ENCODE data around the gene TMEM89. TPM values are rescaled to one million over a fixed set of nuclear protein-coding genes. Genes with fewer than 3 reads are reported as not detected.

The TMEM89 gene
- total RNA-seq, 1 donor from 2014 or later = not detected

- no peaks in the 10 kb centered on the region for H3K4me1 Mint-ChIP-seq (ENCODE audit: low read depth, unreplicated experiment)
- DNase-seq = no peak
- TF ChIP-seq, protein P1, sequence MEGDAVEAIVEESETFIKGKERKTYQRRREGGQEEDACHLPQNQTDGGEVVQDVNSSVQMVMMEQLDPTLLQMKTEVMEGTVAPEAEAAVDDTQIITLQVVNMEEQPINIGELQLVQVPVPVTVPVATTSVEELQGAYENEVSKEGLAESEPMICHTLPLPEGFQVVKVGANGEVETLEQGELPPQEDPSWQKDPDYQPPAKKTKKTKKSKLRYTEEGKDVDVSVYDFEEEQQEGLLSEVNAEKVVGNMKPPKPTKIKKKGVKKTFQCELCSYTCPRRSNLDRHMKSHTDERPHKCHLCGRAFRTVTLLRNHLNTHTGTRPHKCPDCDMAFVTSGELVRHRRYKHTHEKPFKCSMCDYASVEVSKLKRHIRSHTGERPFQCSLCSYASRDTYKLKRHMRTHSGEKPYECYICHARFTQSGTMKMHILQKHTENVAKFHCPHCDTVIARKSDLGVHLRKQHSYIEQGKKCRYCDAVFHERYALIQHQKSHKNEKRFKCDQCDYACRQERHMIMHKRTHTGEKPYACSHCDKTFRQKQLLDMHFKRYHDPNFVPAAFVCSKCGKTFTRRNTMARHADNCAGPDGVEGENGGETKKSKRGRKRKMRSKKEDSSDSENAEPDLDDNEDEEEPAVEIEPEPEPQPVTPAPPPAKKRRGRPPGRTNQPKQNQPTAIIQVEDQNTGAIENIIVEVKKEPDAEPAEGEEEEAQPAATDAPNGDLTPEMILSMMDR (IDR thresholded peaks at IDR 0.05; ENCODE audit: partially characterized antibody, unreplicated experiment) = no peak
- peaks cover 9% of the 10 kb centered on the region for H3K36me3 Mint-ChIP-seq (ENCODE audit: unreplicated experiment)
- peaks cover 10% of the 10 kb centered on the region for H3K27me3 Mint-ChIP-seq (ENCODE audit: unreplicated experiment)
- no peak overlapping the region for H3K4me3 Mint-ChIP-seq (ENCODE audit: unreplicated experiment)
- H3K9me3 Mint-ChIP-seq (ENCODE audit: unreplicated experiment) = peaks cover 18% of the 10 kb centered on the region
- no peak overlapping the region for H3K27ac Mint-ChIP-seq (ENCODE audit: unreplicated experiment)
These were observed 31.6 kb upstream of the TMEM89 start for GRCh38 chr3:48652923-48653715.

GRCh38 chr3:48651771-48652170 lies 30.2 kb upstream of the TMEM89 start:
- TF ChIP-seq, protein P1 (IDR thresholded peaks at IDR 0.05; ENCODE audit: partially characterized antibody, unreplicated experiment) = no peak
- H3K27me3 Mint-ChIP-seq (ENCODE audit: unreplicated experiment) = peaks cover 11% of the 10 kb centered on the region
- H3K27ac Mint-ChIP-seq (ENCODE audit: unreplicated experiment) = no peak overlapping the region
- H3K9me3 Mint-ChIP-seq (ENCODE audit: unreplicated experiment) = peaks cover 15% of the 10 kb centered on the region
- H3K36me3 Mint-ChIP-seq (ENCODE audit: unreplicated experiment) = peaks cover 4% of the 10 kb centered on the region
- no peak for DNase-seq
- H3K4me3 Mint-ChIP-seq (ENCODE audit: unreplicated experiment) = no peak overlapping the region
- no peaks in the 10 kb centered on the region for H3K4me1 Mint-ChIP-seq (ENCODE audit: low read depth, unreplicated experiment)

DNA sequence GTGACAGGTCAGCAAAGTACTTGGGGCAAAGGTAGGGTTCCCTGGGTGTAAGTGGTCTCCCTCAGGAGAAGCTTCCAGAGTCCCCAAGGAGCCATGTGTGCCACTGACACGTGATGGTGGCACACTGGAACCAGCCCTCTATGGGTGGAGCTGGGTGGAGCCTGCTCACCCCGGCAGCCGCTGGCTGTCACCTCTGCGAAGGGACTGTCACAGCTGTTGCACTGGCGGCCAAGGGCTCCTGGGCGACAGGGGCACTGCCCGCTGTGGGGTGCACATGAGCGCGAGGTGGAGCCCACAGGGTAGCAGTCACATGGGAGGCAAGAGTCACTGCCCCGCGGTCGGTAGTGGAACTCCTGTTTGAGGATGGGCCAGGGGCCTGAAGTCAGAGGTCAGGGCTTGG lies 29.2 kb upstream of the TMEM89 start:
- H3K27ac Mint-ChIP-seq (ENCODE audit: unreplicated experiment) = no peak overlapping the region
- no peak for DNase-seq
- H3K36me3 Mint-ChIP-seq (ENCODE audit: unreplicated experiment) = peaks cover 4% of the 10 kb centered on the region
- TF ChIP-seq, protein P1 (IDR thresholded peaks at IDR 0.05; ENCODE audit: partially characterized antibody, unreplicated experiment) = no peak
- H3K27me3 Mint-ChIP-seq (ENCODE audit: unreplicated experiment) = peaks cover 13% of the 10 kb centered on the region
- no peak overlapping the region for H3K4me3 Mint-ChIP-seq (ENCODE audit: unreplicated experiment)
- H3K4me1 Mint-ChIP-seq (ENCODE audit: low read depth, unreplicated experiment) = no peaks in the 10 kb centered on the region
- H3K9me3 Mint-ChIP-seq (ENCODE audit: unreplicated experiment) = peaks cover 15% of the 10 kb centered on the region

DNA sequence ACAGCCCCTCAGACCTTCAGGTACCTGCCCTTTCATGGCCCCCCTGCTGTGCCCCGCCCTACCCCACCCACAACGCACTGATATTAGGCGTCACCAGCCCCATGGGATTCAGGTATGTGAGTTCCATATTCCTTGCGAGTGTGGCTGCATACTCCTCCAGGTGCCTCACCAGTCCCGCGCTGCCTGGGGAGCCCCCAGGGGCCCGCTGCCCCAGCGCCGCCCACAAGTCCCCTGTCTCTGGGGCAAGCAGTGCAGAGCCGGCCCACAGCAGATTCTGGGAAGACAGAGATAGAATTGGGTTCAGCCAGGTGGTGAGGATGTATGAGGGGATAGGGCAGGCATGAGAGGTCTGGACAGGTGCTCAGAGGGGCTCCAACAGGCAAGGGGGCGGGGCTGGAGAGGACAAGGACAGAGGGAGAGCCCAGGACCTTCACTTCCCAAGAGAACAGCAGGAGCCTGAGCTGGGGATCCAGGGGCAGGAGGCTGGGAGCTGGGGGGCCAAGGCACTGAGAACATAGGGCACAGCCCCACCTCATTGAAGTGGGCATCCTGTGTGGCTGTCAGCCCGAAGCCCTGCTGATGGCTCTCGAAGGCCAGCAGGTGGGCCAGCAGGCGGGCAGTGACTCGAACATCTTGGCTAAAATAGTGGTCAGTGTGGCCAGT lies 26.8 kb upstream of the TMEM89 start:
- peaks cover 9% of the 10 kb centered on the region for H3K27me3 Mint-ChIP-seq (ENCODE audit: unreplicated experiment)
- H3K4me1 Mint-ChIP-seq (ENCODE audit: low read depth, unreplicated experiment) = peaks cover 1% of the 10 kb centered on the region
- H3K4me3 Mint-ChIP-seq (ENCODE audit: unreplicated experiment) = no peak overlapping the region
- DNase-seq = no peak
- H3K9me3 Mint-ChIP-seq (ENCODE audit: unreplicated experiment) = peaks cover 6% of the 10 kb centered on the region
- H3K27ac Mint-ChIP-seq (ENCODE audit: unreplicated experiment) = no peak overlapping the region
- peaks cover 9% of the 10 kb centered on the region for H3K36me3 Mint-ChIP-seq (ENCODE audit: unreplicated experiment)
- TF ChIP-seq, protein P1 (IDR thresholded peaks at IDR 0.05; ENCODE audit: partially characterized antibody, unreplicated experiment) = no peak

DNA sequence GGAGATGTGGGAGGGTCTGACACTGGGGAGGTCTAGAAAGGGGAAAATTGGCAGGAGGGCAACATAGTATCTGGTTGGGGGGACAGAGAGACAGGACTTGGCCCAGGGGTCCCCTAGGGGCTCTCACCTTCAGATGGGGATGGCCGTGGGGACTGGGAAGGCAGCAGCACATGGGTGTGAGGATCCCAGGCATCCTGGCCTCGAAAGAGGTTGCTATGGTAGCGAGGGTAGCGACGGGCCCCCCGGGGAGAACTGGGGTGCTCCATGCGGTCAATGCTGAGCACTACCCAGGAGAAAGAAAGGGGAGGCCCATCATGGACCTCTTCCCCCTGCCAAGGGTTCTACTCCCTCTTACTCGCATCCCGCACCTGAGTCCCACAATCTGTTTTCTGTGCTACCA lies 26.1 kb upstream of the TMEM89 start:
- no peak overlapping the region for H3K27ac Mint-ChIP-seq (ENCODE audit: unreplicated experiment)
- H3K4me3 Mint-ChIP-seq (ENCODE audit: unreplicated experiment) = no peak overlapping the region
- peaks cover 6% of the 10 kb centered on the region for H3K27me3 Mint-ChIP-seq (ENCODE audit: unreplicated experiment)
- TF ChIP-seq, protein P1 (IDR thresholded peaks at IDR 0.05; ENCODE audit: partially characterized antibody, unreplicated experiment) = no peak
- H3K4me1 Mint-ChIP-seq (ENCODE audit: low read depth, unreplicated experiment) = peaks cover 1% of the 10 kb centered on the region
- peaks cover 5% of the 10 kb centered on the region for H3K36me3 Mint-ChIP-seq (ENCODE audit: unreplicated experiment)
- no peak for DNase-seq
- peaks cover 6% of the 10 kb centered on the region for H3K9me3 Mint-ChIP-seq (ENCODE audit: unreplicated experiment)
